CD14-positive monocyte (primary cell): ENCODE results near the gene ARCN1. TPM values are rescaled to one million over a fixed set of nuclear protein-coding genes. Genes with fewer than 3 reads are reported as not detected.

Experiments used
- DNase-seq, 3 donors: peaks; one replicate each; pipeline ENCODE4 v3.0.0-alpha.2; 2011 to 2022
- H2AFZ ChIP-seq: 2 replicates; pipeline ENCODE4 v1.6.0; 2012; ENCODE audit warnings: mild to moderate bottlenecking, low read depth, low read length, inconsistent platforms; ENCODE audit not compliant: insufficient read depth, poor library complexity, severe bottlenecking
- H3K27ac ChIP-seq, 2 donors: 1 replicate in 1 of 2; 2 replicates in 1 of 2; pipeline ENCODE4 v1.5.1; 2012 to 2013; ENCODE audit warnings: low read length in 2 of 2, control low read depth in 1 of 2, inconsistent platforms in 1 of 2, low read depth in 1 of 2, mild to moderate bottlenecking in 1 of 2
- H3K27me3 ChIP-seq, 2 donors: one replicate each; pipeline versions ENCODE4 v1.6.0 to v1.6.1; 2011 to 2013; ENCODE audit warnings: low read length in 2 of 2; ENCODE audit not compliant: control insufficient read depth in 2 of 2, insufficient read depth in 2 of 2
- H3K36me3 ChIP-seq, 2 donors: replicated peaks in 1 of 2; 1 replicate in 1 of 2; 2 replicates in 1 of 2; pipeline versions ENCODE4 v1.5.1 to v1.6.1; 2012 to 2013; ENCODE audit warnings: low read length in 2 of 2, control low read depth in 1 of 2, inconsistent platforms in 1 of 2, mild to moderate bottlenecking in 1 of 2; ENCODE audit not compliant: insufficient read depth in 2 of 2, control insufficient read depth in 1 of 2
- H3K4me1 ChIP-seq, 2 donors: 1 replicate in 1 of 2; 2 replicates in 1 of 2; pipeline versions ENCODE4 v1.5.1 to v1.6.1; 2012 to 2013; ENCODE audit warnings: low read length in 2 of 2, control low read depth in 1 of 2, inconsistent platforms in 1 of 2, mild to moderate bottlenecking in 1 of 2, moderate library complexity in 1 of 2; ENCODE audit not compliant: insufficient read depth in 2 of 2, control insufficient read depth in 1 of 2
- H3K4me2 ChIP-seq: replicated peaks from 2 replicates; pipeline ENCODE3; 2012; ENCODE audit warnings: low read length, moderate library complexity, mild to moderate bottlenecking; ENCODE audit not compliant: poor library complexity, severe bottlenecking; ENCODE audit errors: extremely low read depth
- H3K4me3 ChIP-seq, 3 experiments: fragments of 200-600 bp in 1 of 3; sonication (generic) in 1 of 3; replicated peaks in 1 of 3; 1 replicate in 2 of 3; 2 replicates in 1 of 3; pipeline ENCODE4 v1.5.1; 2011 to 2013; ENCODE audit warnings: low read length in 3 of 3, mild to moderate bottlenecking in 3 of 3, control low read depth in 2 of 3, low read depth in 2 of 3, inconsistent platforms in 1 of 3, moderate library complexity in 1 of 3
- H3K79me2 ChIP-seq: 2 replicates; pipeline ENCODE4 v1.6.0; 2012; ENCODE audit warnings: mild to moderate bottlenecking, control low read depth, inconsistent platforms, low read length, moderate library complexity; ENCODE audit not compliant: insufficient read depth
- H3K9ac ChIP-seq: 2 replicates; pipeline ENCODE4 v1.6.0; 2017; ENCODE audit warnings: low read length, mild to moderate bottlenecking; ENCODE audit not compliant: insufficient read depth, poor library complexity, severe bottlenecking
- H3K9me3 ChIP-seq, 2 donors: replicated peaks in 1 of 2; 1 replicate in 1 of 2; 2 replicates in 1 of 2; pipeline versions ENCODE4 v1.5.1 to v1.6.1; 2012 to 2013; ENCODE audit warnings: low read length in 2 of 2, control low read depth in 1 of 2; ENCODE audit not compliant: control insufficient read depth in 1 of 2, insufficient read depth in 1 of 2
- H4K20me1 ChIP-seq: 2 replicates; pipeline ENCODE4 v1.6.0; 2012; ENCODE audit warnings: mild to moderate bottlenecking, low read length, control low read depth, moderate library complexity; ENCODE audit not compliant: insufficient read depth
- H3K27ac Mint-ChIP-seq, 7 donors: one replicate each; pipeline ENCODE4 v1.8.0; 2020; ENCODE audit warnings: mild to moderate bottlenecking in 7 of 7, mixed read lengths in 7 of 7, moderate library complexity in 6 of 7, inconsistent platforms in 2 of 7
- H3K27me3 Mint-ChIP-seq, 3 donors: one replicate each; pipeline ENCODE4 v1.8.0; 2021 to 2022; ENCODE audit warnings: low read depth in 3 of 3, mild to moderate bottlenecking in 3 of 3, mixed read lengths in 3 of 3, moderate library complexity in 3 of 3, inconsistent platforms in 1 of 3
- H3K36me3 Mint-ChIP-seq, 2 donors: one replicate each; pipeline ENCODE4 v1.8.0; 2020; ENCODE audit warnings: mixed read lengths in 2 of 2, inconsistent platforms in 1 of 2, mild to moderate bottlenecking in 1 of 2
- H3K4me1 Mint-ChIP-seq: one replicate; pipeline ENCODE4 v1.8.0; 2020; ENCODE audit warnings: mild to moderate bottlenecking, mixed read lengths
- H3K4me3 Mint-ChIP-seq, 2 donors: one replicate each; pipeline ENCODE4 v1.8.0; 2020; ENCODE audit warnings: mild to moderate bottlenecking in 2 of 2, mixed read lengths in 2 of 2, moderate library complexity in 1 of 2
- H3K9me3 Mint-ChIP-seq, 7 donors: one replicate each; pipeline ENCODE4 v1.8.0; 2020 to 2022; ENCODE audit warnings: mixed read lengths in 7 of 7, mild to moderate bottlenecking in 6 of 7, moderate library complexity in 6 of 7, inconsistent platforms in 2 of 7
- WGBS: methylation state at CpG from one replicate; pipeline ENCODE4 v1.1.5; 2013; ENCODE audit warnings: missing lambda C conversion rate; ENCODE audit not compliant: insufficient coverage; 5-methylcytosine and 5-hydroxymethylcytosine counted together
- intact Hi-C, 2 donors: fragments of 100-400 bp; cut with micrococcal nuclease; formaldehyde crosslinking; loops; one replicate each; pipeline versions ENCODE4 v1.15.0 to v1.15.1; 2023
- polyA plus RNA-seq, 3 donors: library from polyadenylated mRNA; depleted of rRNA in 1 of 3; unstranded in 2 of 3; stranded (reverse) in 1 of 3; fragments of 300-500 nt in 2 of 3; fragments of >200 nt in 1 of 3; fragmentation: Illumina TruSeq in 2 of 3; gene quantifications; 1 replicate in 2 of 3; 2 replicates in 1 of 3; pipeline ENCODE4 v1.2.3, GENCODE V29; 2012 to 2021
- TF ChIP-seq, protein P1 (sequence below): fragments of 200-600 bp; IDR thresholded peaks from one replicate; pipeline ENCODE4 v1.8.0; 2022; ENCODE audit warnings: antibody characterized with exemption, mild to moderate bottlenecking

Gene ARCN1
- polyA plus RNA-seq, 3 donors = 36.1 to 101 (median 79.7) TPM

DNA sequence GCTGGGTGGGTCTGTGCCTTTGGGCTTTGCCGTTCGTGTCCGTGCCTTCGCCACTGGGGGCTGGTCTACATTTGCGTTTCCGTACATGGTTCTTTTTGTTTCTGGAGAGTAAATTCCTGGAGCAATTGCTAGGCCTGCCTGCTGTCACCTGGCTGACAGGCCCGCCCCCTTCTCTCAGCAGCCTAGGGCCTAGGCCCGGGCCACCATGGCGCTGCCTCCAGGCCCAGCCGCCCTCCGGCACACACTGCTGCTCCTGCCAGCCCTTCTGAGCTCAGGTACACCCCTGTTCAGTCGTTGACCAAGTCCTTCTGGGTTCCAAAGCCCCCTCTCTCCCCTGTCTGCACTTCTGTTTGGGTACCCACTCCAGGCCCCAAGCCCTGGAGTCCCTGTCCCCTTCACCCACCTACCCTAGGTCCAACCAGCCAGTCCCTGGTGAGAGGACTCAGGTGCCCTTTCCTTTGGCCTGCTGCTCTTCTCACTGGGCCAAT lies 40.6 kb upstream of the ARCN1 start:
- Histone ChIP-seq H3K4me2 (peak overlapping the region; percentile 92), H3K4me3 (peak overlapping the region in 1 of 3 experiments; percentile 75), H2AFZ (peak overlapping the region; percentile 88), H3K4me1 (peaks cover 10 to 19% of the 10 kb centered on the region in 2 donors), H3K27ac (no peak overlapping the region), H3K36me3 (no peaks in the 10 kb centered on the region), H3K79me2 (no peaks in the 10 kb centered on the region), H4K20me1 (no peaks in the 10 kb centered on the region), H3K9ac (no peak overlapping the region), H3K27me3 (peaks cover 8 to 22% of the 10 kb centered on the region in 2 donors), H3K9me3 (no peaks in the 10 kb centered on the region)
- no peak for DNase-seq
- TF ChIP-seq, protein P1, sequence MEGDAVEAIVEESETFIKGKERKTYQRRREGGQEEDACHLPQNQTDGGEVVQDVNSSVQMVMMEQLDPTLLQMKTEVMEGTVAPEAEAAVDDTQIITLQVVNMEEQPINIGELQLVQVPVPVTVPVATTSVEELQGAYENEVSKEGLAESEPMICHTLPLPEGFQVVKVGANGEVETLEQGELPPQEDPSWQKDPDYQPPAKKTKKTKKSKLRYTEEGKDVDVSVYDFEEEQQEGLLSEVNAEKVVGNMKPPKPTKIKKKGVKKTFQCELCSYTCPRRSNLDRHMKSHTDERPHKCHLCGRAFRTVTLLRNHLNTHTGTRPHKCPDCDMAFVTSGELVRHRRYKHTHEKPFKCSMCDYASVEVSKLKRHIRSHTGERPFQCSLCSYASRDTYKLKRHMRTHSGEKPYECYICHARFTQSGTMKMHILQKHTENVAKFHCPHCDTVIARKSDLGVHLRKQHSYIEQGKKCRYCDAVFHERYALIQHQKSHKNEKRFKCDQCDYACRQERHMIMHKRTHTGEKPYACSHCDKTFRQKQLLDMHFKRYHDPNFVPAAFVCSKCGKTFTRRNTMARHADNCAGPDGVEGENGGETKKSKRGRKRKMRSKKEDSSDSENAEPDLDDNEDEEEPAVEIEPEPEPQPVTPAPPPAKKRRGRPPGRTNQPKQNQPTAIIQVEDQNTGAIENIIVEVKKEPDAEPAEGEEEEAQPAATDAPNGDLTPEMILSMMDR = no peak
- Mint-ChIP-seq H3K27me3 (peaks cover 23 to 34% (median 30%) of the 10 kb centered on the region in 3 donors), H3K36me3 (peaks cover 3 to 7% of the 10 kb centered on the region in 2 donors), H3K4me3 (peak overlapping the region; percentile 77 to 92), H3K9me3 (peaks cover 0 to 4% (median 0%) of the 10 kb centered on the region in 7 donors), H3K27ac (peak overlapping the region in 1 of 7 donors; percentile 54), H3K4me1 (peaks cover 19% of the 10 kb centered on the region)
- WGBS = 13% methylated on average over 12 of the region's 12 CpGs
- intact Hi-C loops = no loop called here

DNA sequence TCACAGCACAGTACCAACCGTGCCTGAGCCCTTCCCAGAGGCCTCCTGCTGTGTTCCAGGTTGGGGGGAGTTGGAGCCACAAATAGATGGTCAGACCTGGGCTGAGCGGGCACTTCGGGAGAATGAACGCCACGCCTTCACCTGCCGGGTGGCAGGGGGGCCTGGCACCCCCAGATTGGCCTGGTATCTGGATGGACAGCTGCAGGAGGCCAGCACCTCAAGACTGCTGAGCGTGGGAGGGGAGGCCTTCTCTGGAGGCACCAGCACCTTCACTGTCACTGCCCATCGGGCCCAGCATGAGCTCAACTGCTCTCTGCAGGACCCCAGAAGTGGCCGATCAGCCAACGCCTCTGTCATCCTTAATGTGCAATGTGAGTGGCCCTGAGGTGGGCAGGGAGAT lies 40.1 kb upstream of the ARCN1 start:
- 96% methylated on average over 8 of the region's 10 CpGs for WGBS
- peaks cover 0 to 4% (median 0%) of the 10 kb centered on the region in 7 donors for H3K9me3 Mint-ChIP-seq
- peaks cover 10 to 19% of the 10 kb centered on the region in 2 donors for H3K4me1 ChIP-seq
- H3K4me3 ChIP-seq = no peak overlapping the region
- peaks cover 18% of the 10 kb centered on the region for H3K4me1 Mint-ChIP-seq
- peaks cover 23 to 34% (median 30%) of the 10 kb centered on the region in 3 donors for H3K27me3 Mint-ChIP-seq
- H3K9me3 ChIP-seq = no peaks in the 10 kb centered on the region
- no peak overlapping the region for H3K27ac ChIP-seq
- no peak overlapping the region for H2AFZ ChIP-seq
- no peak overlapping the region for H3K27ac Mint-ChIP-seq
- H4K20me1 ChIP-seq = no peaks in the 10 kb centered on the region
- no peaks in the 10 kb centered on the region for H3K36me3 ChIP-seq
- H3K4me3 Mint-ChIP-seq = no peak overlapping the region
- peaks cover 3 to 7% of the 10 kb centered on the region in 2 donors for H3K36me3 Mint-ChIP-seq
- H3K27me3 ChIP-seq = peaks cover 8 to 22% of the 10 kb centered on the region in 2 donors
- no peak overlapping the region for H3K4me2 ChIP-seq
- no peaks in the 10 kb centered on the region for H3K79me2 ChIP-seq
- TF ChIP-seq, protein P1 = no peak
- H3K9ac ChIP-seq = no peak overlapping the region
- intact Hi-C loops = no loop called here
- no peak for DNase-seq
